Neuronal stem cell (in vitro differentiated cells): ENCODE measurements around the gene NFATC3.
A peak's percentile ranks its signal among the peaks of the same experiment; 100 is the strongest.

Experiments used
- DNase-seq: peaks from one replicate; pipeline ENCODE4 v3.0.0-alpha.2; 2013; ENCODE audit warnings: low spot score
- H2AFZ ChIP-seq: one replicate; pipeline ENCODE4 v1.6.1; 2013; ENCODE audit warnings: mild to moderate bottlenecking, low read length, inconsistent platforms
- H2AK5ac ChIP-seq: 2 replicates; pipeline ENCODE4 v1.6.1; 2013; ENCODE audit warnings: low read depth, mild to moderate bottlenecking, inconsistent platforms, low read length, moderate library complexity, mixed read lengths
- H2BK120ac ChIP-seq: 2 replicates; pipeline ENCODE4 v1.6.1; 2013; ENCODE audit warnings: low read depth, mild to moderate bottlenecking, inconsistent platforms, low read length, moderate library complexity, mixed read lengths
- H2BK12ac ChIP-seq: one replicate; pipeline ENCODE4 v1.6.1; 2013; ENCODE audit warnings: low read length, inconsistent platforms
- H2BK15ac ChIP-seq: 2 replicates; pipeline ENCODE4 v1.6.1; 2013; ENCODE audit warnings: mild to moderate bottlenecking, low read length, inconsistent platforms, mixed read lengths
- H2BK5ac ChIP-seq: one replicate; pipeline ENCODE4 v1.6.1; 2013; ENCODE audit warnings: inconsistent platforms, mild to moderate bottlenecking, low read length, moderate library complexity
- H3K14ac ChIP-seq: one replicate; pipeline ENCODE4 v1.6.1; 2013; ENCODE audit warnings: low read length, inconsistent platforms
- H3K18ac ChIP-seq: 2 replicates; pipeline ENCODE4 v1.6.1; 2013; ENCODE audit warnings: low read length, inconsistent platforms
- H3K23ac ChIP-seq: 2 replicates; pipeline ENCODE4 v1.6.1; 2013; ENCODE audit warnings: low read depth, mild to moderate bottlenecking, mixed read lengths, low read length, inconsistent platforms; ENCODE audit not compliant: poor library complexity
- H3K27ac ChIP-seq: replicated peaks from 3 replicates; pipeline ENCODE4 v1.5.1; 2013; ENCODE audit warnings: low read length, inconsistent platforms
- H3K27me3 ChIP-seq, 3 experiments: 2 replicates each; pipeline ENCODE4 v1.6.1; 2013; ENCODE audit warnings: low read length in 3 of 3, mild to moderate bottlenecking in 2 of 3, inconsistent platforms in 1 of 3, low read depth in 1 of 3, mixed read lengths in 1 of 3, moderate library complexity in 1 of 3; ENCODE audit not compliant: control insufficient read depth in 3 of 3, insufficient read depth in 3 of 3
- H3K36me3 ChIP-seq, 2 donors: replicated peaks in 1 of 2; 2 replicates each; pipeline ENCODE4 v1.6.1; 2013; ENCODE audit warnings: low read length in 2 of 2; ENCODE audit not compliant: control insufficient read depth in 2 of 2, insufficient read depth in 2 of 2
- H3K4ac ChIP-seq: 2 replicates; pipeline ENCODE4 v1.6.1; 2013; ENCODE audit warnings: inconsistent platforms, mild to moderate bottlenecking, low read length, moderate library complexity
- H3K4me1 ChIP-seq, 2 donors: 1 replicate in 1 of 2; 2 replicates in 1 of 2; pipeline ENCODE4 v1.6.1; 2013; ENCODE audit warnings: low read length in 2 of 2, low read depth in 1 of 2; ENCODE audit not compliant: control insufficient read depth in 2 of 2, insufficient read depth in 1 of 2
- H3K4me2 ChIP-seq: one replicate; pipeline ENCODE4 v1.6.1; 2013; ENCODE audit warnings: mild to moderate bottlenecking, low read length, inconsistent platforms; ENCODE audit not compliant: insufficient read depth, poor library complexity, severe bottlenecking
- H3K4me3 ChIP-seq, 2 donors: 2 replicates each; pipeline ENCODE4 v1.5.1; 2013; ENCODE audit warnings: low read length in 2 of 2, mild to moderate bottlenecking in 2 of 2, inconsistent platforms in 1 of 2, moderate library complexity in 1 of 2
- H3K79me1 ChIP-seq: one replicate; pipeline ENCODE4 v1.6.1; 2013; ENCODE audit warnings: low read depth, mild to moderate bottlenecking, inconsistent platforms, low read length, moderate library complexity
- H3K9ac ChIP-seq: one replicate; pipeline ENCODE4 v1.6.1; 2013; ENCODE audit warnings: mild to moderate bottlenecking, low read depth, low read length, inconsistent platforms; ENCODE audit not compliant: poor library complexity
- H3K9me3 ChIP-seq, 2 donors: replicated peaks in 1 of 2; 2 replicates each; pipeline versions ENCODE3 to v1.6.1; 2013; ENCODE audit warnings: low read length in 2 of 2, mild to moderate bottlenecking in 2 of 2, inconsistent platforms in 1 of 2, low read depth in 1 of 2, mixed read lengths in 1 of 2, moderate library complexity in 1 of 2; ENCODE audit not compliant: control insufficient read depth in 2 of 2, insufficient read depth in 1 of 2
- H4K8ac ChIP-seq: one replicate; pipeline ENCODE4 v1.6.1; 2013; ENCODE audit warnings: low read depth, mild to moderate bottlenecking, inconsistent platforms, low read length, moderate library complexity
- H4K91ac ChIP-seq: one replicate; pipeline ENCODE4 v1.6.1; 2013; ENCODE audit warnings: low read length, low read depth, mild to moderate bottlenecking, inconsistent platforms; ENCODE audit not compliant: poor library complexity
- WGBS, 2 donors: extraction: QIAGEN DNeasy Blood & Tissue Kit; methylation state at CpG; one replicate each; pipeline ENCODE4 v1.1.7; 2013; ENCODE audit warnings: missing lambda C conversion rate in 2 of 2, mixed read lengths in 1 of 2; ENCODE audit not compliant: insufficient read length in 2 of 2, insufficient replicate concordance in 1 of 2; ENCODE audit errors: extremely low coverage in 2 of 2; 5-methylcytosine and 5-hydroxymethylcytosine counted together

The NFATC3 gene

GRCh38 chr16:68242926-68243858 is 158.0 kb downstream of the NFATC3 start:
- Histone ChIP-seq H3K4me3 (no peak overlapping the region), H2BK120ac (no peak overlapping the region), H2AFZ (no peak overlapping the region), H3K27me3 (peaks cover 0 to 8% (median 0%) of the 10 kb centered on the region in 3 experiments), H4K8ac (no peak overlapping the region), H3K4me2 (no peak overlapping the region), H3K27ac (no peak overlapping the region), H4K91ac (no peak overlapping the region), H2BK5ac (no peak overlapping the region), H3K14ac (no peak overlapping the region), H2BK12ac (no peak overlapping the region), H3K79me1 (peaks cover 8% of the 10 kb centered on the region), H3K4ac (no peak overlapping the region), H2BK15ac (no peak overlapping the region), H3K18ac (no peak overlapping the region), H3K9ac (no peak overlapping the region), H3K36me3 (no peaks in the 10 kb centered on the region), H3K23ac (no peak overlapping the region), H3K4me1 (peaks cover 6 to 10% of the 10 kb centered on the region in 2 donors), H2AK5ac (no peak overlapping the region), H3K9me3 (peaks cover 0 to 5% of the 10 kb centered on the region in 2 donors)
- WGBS, 2 donors = no CpG with 5 or more reads among the region's 9 CpGs
- DNase-seq = no peak

- WGBS, 2 donors = no CpG with 5 or more reads among the region's 20 CpGs
- no peak overlapping the region for H2BK12ac ChIP-seq
Observed at GRCh38 chr16:68244481-68244902, 159.3 kb downstream of the NFATC3 start.

GRCh38 chr16:68244903-68245853 is 160.0 kb downstream of the NFATC3 start, which contains the start of gene PLA2G15:
Gene PLA2G15 (plus strand): TSS chr16:68245373. CDS start chr16:68245427, 54 bp downstream.
- DNase-seq = peak; percentile 91
- Histone ChIP-seq H4K91ac (no peak within 1 kb of the TSS), H3K9me3 (no peaks in the 10 kb centered on the region), H3K4me3 (peak within 1 kb of the TSS; percentile 93 to 94), H3K4ac (no peak within 1 kb of the TSS), H3K23ac (peak within 1 kb of the TSS; percentile 100), H4K8ac (no peak within 1 kb of the TSS), H3K27me3 (peaks cover 0 to 8% (median 0%) of the 10 kb centered on the region in 3 experiments), H2BK5ac (peak within 1 kb of the TSS; percentile 75), H3K79me1 (peaks cover 8% of the 10 kb centered on the region), H3K14ac (peak within 1 kb of the TSS; percentile 98), H3K18ac (peak within 1 kb of the TSS; percentile 94), H3K27ac (no peak within 1 kb of the TSS), H2BK120ac (no peak within 1 kb of the TSS), H2BK15ac (peak within 1 kb of the TSS; percentile 72), H2AK5ac (peak within 1 kb of the TSS; percentile 74), H3K9ac (peak within 1 kb of the TSS; percentile 98), H3K4me1 (peaks cover 6 to 10% of the 10 kb centered on the region in 2 donors), H2BK12ac (no peak within 1 kb of the TSS), H3K4me2 (peak within 1 kb of the TSS; percentile 90), H3K36me3 (peaks cover 3 to 6% of the 10 kb centered on the region in 2 donors), H2AFZ (peak within 1 kb of the TSS; percentile 98)
- no CpG with 5 or more reads among the region's 75 CpGs for WGBS, 2 donors

More at GRCh38 chr16:68244481-68244902, 159.3 kb downstream of the NFATC3 start:
- Histone ChIP-seq H3K36me3 (peaks cover 3 to 6% of the 10 kb centered on the region in 2 donors), H4K91ac (no peak overlapping the region), H3K18ac (peak overlapping the region; percentile 85), H3K9me3 (no peaks in the 10 kb centered on the region), H3K27ac (no peak overlapping the region), H3K4me1 (peaks cover 6 to 10% of the 10 kb centered on the region in 2 donors), H2AK5ac (peak overlapping the region; percentile 65), H2AFZ (peak overlapping the region; percentile 98), H2BK5ac (no peak overlapping the region), H3K79me1 (peaks cover 8% of the 10 kb centered on the region), H3K4ac (no peak overlapping the region), H2BK15ac (peak overlapping the region; percentile 72), H4K8ac (no peak overlapping the region), H3K14ac (peak overlapping the region; percentile 58), H3K4me2 (peak overlapping the region; percentile 86), H3K27me3 (peaks cover 0 to 8% (median 0%) of the 10 kb centered on the region in 3 experiments), H2BK120ac (no peak overlapping the region), H3K4me3 (peak overlapping the region; percentile 90 to 94), H3K9ac (peak overlapping the region; percentile 86), H3K23ac (peak overlapping the region; percentile 80)
- DNase-seq = no peak
